KOPT-K1 (cell line): ENCODE measurements around the gene STRBP.
"Not testable (repeated sequence)": the region's sequence is repeated elsewhere in the genome, so short reads cannot be mapped to it uniquely, and the experiment has no call there.

Source experiments
- H3K27ac ChIP-seq: fragments of 200-600 bp; sonication (generic); 2 replicates; pipeline ENCODE4 v1.5.1; 2016; ENCODE audit warnings: antibody characterized with exemption, mild to moderate bottlenecking, low read depth, low read length; ENCODE audit not compliant: poor library complexity, severe bottlenecking
- H3K36me3 ChIP-seq: fragments of 200-600 bp; sonication (generic); 2 replicates; pipeline ENCODE4 v1.5.1; 2017; ENCODE audit warnings: antibody characterized with exemption, mild to moderate bottlenecking, low read length, moderate library complexity; ENCODE audit not compliant: insufficient read depth
- H3K9me3 ChIP-seq: fragments of 200-600 bp; sonication (generic); 2 replicates; pipeline ENCODE4 v1.5.1; 2017; ENCODE audit warnings: antibody characterized with exemption, low read length, mild to moderate bottlenecking; ENCODE audit not compliant: insufficient read depth, poor library complexity, severe bottlenecking

STRBP gene

GRCh38 chr9:123268465-123269259 lies at the start of gene STRBP:
Gene STRBP (minus strand): TSS chr9:123268586. CDS start chr9:123184134, 84,452 bp downstream.
- H3K36me3 ChIP-seq = no peaks in the 10 kb centered on the region
- peak within 1 kb of the TSS; percentile 64 for H3K27ac ChIP-seq
- no peaks in the 10 kb centered on the region for H3K9me3 ChIP-seq

DNA sequence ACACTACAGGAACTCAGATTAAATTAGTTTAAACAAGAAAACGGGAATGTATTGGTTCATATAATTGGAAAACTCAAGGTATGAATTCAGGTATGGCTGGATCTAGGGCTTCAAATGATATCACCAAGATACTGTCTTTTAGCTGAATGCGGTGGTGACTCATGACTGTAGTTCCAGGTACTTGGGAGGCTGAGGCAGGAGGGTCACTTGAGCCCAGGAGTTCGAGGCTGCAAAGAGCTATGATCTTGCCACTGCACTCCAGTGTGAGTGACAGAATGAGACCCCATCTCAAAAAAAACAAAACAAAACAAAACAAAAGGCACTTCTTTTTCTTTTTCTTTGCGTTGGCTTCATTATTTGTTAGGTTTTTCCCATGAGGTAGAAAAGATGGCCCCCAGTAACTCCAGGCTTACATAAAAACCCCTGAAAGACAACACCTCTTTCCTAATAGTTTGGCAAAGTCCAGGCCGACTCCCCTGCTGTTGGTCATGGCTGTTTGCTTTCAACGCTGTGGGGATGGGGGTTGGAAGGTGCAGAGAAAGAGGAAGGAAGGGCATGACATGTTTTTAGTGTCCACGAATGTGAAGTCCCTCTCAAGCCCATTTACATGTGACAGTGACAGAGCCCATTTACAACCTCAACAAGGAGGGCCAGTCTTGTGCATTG lies 47.8 kb upstream of the STRBP start:
- H3K9me3 ChIP-seq = no peaks in the 10 kb centered on the region
- no peaks in the 10 kb centered on the region for H3K36me3 ChIP-seq
- H3K27ac ChIP-seq = no peak overlapping the region

DNA sequence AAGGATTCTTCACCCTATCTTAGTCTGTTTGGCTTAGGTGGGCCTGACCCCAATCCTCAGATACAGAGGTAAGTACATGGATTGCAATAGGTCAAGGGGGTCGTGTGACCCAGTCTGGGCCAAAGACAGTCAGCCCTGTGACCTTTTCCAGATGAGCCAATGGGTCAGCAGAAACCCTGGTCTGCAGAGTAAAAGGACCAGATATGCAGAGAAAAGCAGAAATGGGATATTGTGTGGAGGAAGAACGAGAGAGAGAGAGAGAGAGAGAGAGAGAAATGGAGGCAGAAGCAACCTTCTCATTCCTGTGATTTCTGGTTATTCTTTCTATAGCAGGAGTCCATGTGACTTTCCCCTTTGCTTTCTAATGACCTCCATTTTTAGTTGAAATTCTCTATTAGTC lies 47.2 kb upstream of the STRBP start:
- H3K9me3 ChIP-seq = no peaks in the 10 kb centered on the region
- H3K36me3 ChIP-seq = no peaks in the 10 kb centered on the region
- H3K27ac ChIP-seq = no peak overlapping the region

DNA sequence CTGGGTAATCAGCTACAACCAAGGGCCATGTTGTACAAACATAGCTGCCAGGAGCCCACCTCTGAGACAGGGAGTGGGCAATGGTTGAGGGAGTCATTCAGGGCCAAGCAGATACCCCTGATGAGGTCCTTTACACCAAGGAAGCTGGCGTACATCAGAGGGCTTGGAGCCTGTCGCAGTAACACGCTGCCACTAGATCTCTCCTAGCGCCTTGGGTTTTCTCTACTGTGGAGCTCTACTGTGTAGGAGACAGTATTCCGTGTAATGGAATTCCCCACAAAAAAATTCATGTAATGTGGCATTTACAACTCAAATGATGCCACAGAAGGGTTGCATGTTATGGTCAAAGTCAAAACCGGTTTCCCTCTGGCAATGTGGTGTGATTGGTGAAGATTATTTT lies 46.2 kb upstream of the STRBP start:
- no peaks in the 10 kb centered on the region for H3K36me3 ChIP-seq
- no peak overlapping the region for H3K27ac ChIP-seq
- H3K9me3 ChIP-seq = no peaks in the 10 kb centered on the region

- Histone ChIP-seq H3K27ac (no peak overlapping the region), H3K36me3 (no peaks in the 10 kb centered on the region), H3K9me3 (no peaks in the 10 kb centered on the region)
Observed at GRCh38 chr9:123312306-123312877, 44.0 kb upstream of the STRBP start.

GRCh38 chr9:123311250-123311752 lies 42.9 kb upstream of the STRBP start:
- no peak overlapping the region for H3K27ac ChIP-seq
- H3K9me3 ChIP-seq = no peaks in the 10 kb centered on the region
- no peaks in the 10 kb centered on the region for H3K36me3 ChIP-seq

- no peaks in the 10 kb centered on the region for H3K36me3 ChIP-seq
- H3K9me3 ChIP-seq = no peaks in the 10 kb centered on the region
- no peak overlapping the region for H3K27ac ChIP-seq
Observed at GRCh38 chr9:123310551-123311249, 42.3 kb upstream of the STRBP start.

GRCh38 chr9:123309611-123310010 lies 41.2 kb upstream of the STRBP start:
- H3K36me3 ChIP-seq = no peaks in the 10 kb centered on the region

DNA sequence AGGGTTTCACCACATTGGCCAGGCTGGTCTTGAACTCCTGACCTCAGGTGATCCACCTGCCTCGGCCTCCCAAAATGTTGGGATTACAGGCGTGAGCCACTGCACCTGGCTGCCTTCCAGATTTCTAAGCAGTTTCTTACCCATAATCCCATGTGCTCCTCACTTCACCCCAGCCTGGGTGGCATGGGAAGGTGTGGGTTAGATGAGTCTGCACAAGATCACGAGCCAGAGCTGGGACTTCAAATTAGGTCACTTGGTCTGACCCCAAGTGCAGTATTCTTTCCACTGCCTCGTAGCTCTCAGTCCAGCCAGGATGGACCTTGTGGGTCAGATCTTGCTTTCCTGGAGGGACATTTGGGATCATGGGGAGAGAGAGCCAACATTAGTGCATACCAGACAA lies 37.5 kb upstream of the STRBP start:
- no peaks in the 10 kb centered on the region for H3K36me3 ChIP-seq
- H3K9me3 ChIP-seq = no peaks in the 10 kb centered on the region
- H3K27ac ChIP-seq = peak overlapping the region; percentile 79

More at GRCh38 chr9:123309611-123310010, 41.2 kb upstream of the STRBP start:
- Histone ChIP-seq H3K9me3 (no peaks in the 10 kb centered on the region), H3K27ac (no peak overlapping the region)

- Histone ChIP-seq H3K9me3 (no peaks in the 10 kb centered on the region), H3K27ac (peak overlapping the region; percentile 79), H3K36me3 (no peaks in the 10 kb centered on the region)
Observed at GRCh38 chr9:123304340-123304691, 35.9 kb upstream of the STRBP start.

GRCh38 chr9:123302348-123303214 lies 34.2 kb upstream of the STRBP start:
- H3K9me3 ChIP-seq = no peaks in the 10 kb centered on the region
- peak overlapping the region; percentile 79 for H3K27ac ChIP-seq
- no peaks in the 10 kb centered on the region for H3K36me3 ChIP-seq

- H3K27ac ChIP-seq = peak overlapping the region; percentile 79
- not testable (repeated sequence) for H3K36me3 ChIP-seq, H3K9me3 ChIP-seq
Observed at GRCh38 chr9:123301936-123302335, 33.5 kb upstream of the STRBP start.

DNA sequence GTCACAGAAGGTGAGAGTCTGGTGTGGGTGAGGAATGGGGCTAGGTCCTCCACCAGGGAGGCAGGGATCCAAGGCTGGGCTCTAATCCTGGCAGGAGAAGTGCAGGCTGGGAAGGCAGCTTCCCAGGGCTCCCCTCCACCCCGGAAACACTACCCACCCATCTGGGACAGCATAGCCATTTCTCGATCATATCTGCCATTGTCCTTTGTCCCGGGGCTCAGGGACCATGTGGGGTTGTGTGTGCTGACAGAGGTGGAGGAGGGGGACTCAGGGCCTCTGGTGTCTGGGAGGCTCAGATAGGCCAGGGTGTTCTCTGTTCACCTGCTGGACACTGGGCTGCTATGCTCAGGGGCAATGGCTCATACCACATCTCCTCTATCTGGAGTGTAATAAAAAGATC lies 32.2 kb upstream of the STRBP start:
- Histone ChIP-seq H3K9me3 (no peaks in the 10 kb centered on the region), H3K27ac (peak overlapping the region; percentile 11), H3K36me3 (no peaks in the 10 kb centered on the region)

DNA sequence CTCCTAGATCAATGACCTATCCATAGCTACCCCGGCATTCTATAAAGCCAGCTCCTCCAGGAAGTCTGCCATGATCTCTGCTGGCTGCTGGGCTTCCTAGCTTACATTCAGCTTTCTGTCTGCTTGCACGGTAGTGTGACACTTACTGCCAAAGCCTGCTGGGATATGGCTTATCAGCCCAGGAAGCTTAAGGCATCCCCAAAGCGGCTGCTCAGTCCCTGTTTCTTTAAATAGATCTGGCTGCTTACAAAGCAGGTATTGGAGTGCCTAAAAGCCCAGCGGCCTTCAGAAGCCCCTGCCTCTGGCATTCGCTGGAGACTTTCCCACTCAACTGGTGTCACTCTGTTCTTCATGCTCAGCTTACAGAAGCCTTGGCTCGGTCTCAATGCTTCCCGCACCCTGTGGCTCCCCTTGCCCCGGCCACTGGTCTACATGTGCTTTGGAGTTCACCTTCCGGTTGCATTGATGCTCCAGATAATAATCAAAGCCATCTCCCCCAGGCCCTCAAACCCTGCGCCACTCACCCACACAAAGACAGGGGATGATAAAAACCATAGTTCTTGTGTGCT lies 31.3 kb upstream of the STRBP start:
- peak overlapping the region; percentile 11 for H3K27ac ChIP-seq
- no peaks in the 10 kb centered on the region for H3K9me3 ChIP-seq
- no peaks in the 10 kb centered on the region for H3K36me3 ChIP-seq
